Tibial nerve (tissue), 4 donors: ENCODE results near the gene SLC12A8.

Source experiments
- CTCF ChIP-seq, 5 experiments: fragments of 200-600 bp in 3 of 5; fragments of 450-650 bp in 2 of 5; sonication (generic) in 3 of 5; IDR thresholded peaks; one replicate each; pipeline ENCODE4 v1.5.1; 2016 to 2019; ENCODE audit warnings: antibody characterized with exemption in 5 of 5, mild to moderate bottlenecking in 3 of 5, moderate library complexity in 2 of 5
- EP300 ChIP-seq, 2 donors: sonication (generic); formaldehyde crosslinking; IDR thresholded peaks; one replicate each; pipeline ENCODE4 v1.6.1; 2017; ENCODE audit warnings: antibody characterized with exemption in 2 of 2, mild to moderate bottlenecking in 1 of 2
- POLR2A ChIP-seq, 2 donors: fragments of 450-650 bp; IDR thresholded peaks; one replicate each; pipeline ENCODE4 v1.6.1; 2017; ENCODE audit warnings: antibody characterized with exemption in 2 of 2, mild to moderate bottlenecking in 2 of 2, moderate library complexity in 2 of 2

- TF ChIP-seq CTCF (IDR thresholded peaks at IDR 0.05) (no peak), POLR2A (IDR thresholded peaks at IDR 0.05) (no peak), EP300 (IDR thresholded peaks at IDR 0.05) (no peak)
Measured at GRCh38 chr3:125045194-125045593, 167.4 kb downstream of the SLC12A8 start.
